K562 (cell line): ENCODE data around the gene UBXN1. TPM values are rescaled to one million over a fixed set of nuclear protein-coding genes. Genes with fewer than 3 reads are reported as not detected.

Source experiments
- ATF4 ChIP-seq: fragments of 450-650 bp; formaldehyde crosslinking; IDR thresholded peaks from 2 replicates; pipeline ENCODE4 v1.4.0; 2022; ENCODE audit warnings: mild to moderate bottlenecking, moderate library complexity
- CBX1 ChIP-seq: sonication (generic); IDR thresholded peaks from 2 replicates; pipeline ENCODE4 v1.6.1; 2016; ENCODE audit warnings: antibody characterized with exemption, low read depth, mild to moderate bottlenecking
- CXXC5 ChIP-seq: fragments of 250-450 bp; sonication (Bioruptor Pico); IDR thresholded peaks from 2 replicates; pipeline ENCODE4 v1.8.0; 2022; ENCODE audit warnings: inconsistent platforms, mild to moderate bottlenecking, moderate library complexity
- DLX4 ChIP-seq: fragments of 250-450 bp; sonication (Bioruptor Pico); IDR thresholded peaks from 2 replicates; pipeline ENCODE4 v1.6.1; 2021; ENCODE audit warnings: mild to moderate bottlenecking
- FOXK1 ChIP-seq: sonication (generic); formaldehyde crosslinking; IDR thresholded peaks from 2 replicates; pipeline ENCODE4 v1.8.0; 2022; ENCODE audit warnings: missing genetic modification reagents, mild to moderate bottlenecking, borderline replicate concordance
- FOXP4 ChIP-seq: sonication (generic); formaldehyde crosslinking; IDR thresholded peaks from 2 replicates; pipeline ENCODE4 v1.8.0; 2022; ENCODE audit warnings: mild to moderate bottlenecking, missing genetic modification reagents, borderline replicate concordance
- NFXL1 ChIP-seq: fragments of 450-650 bp; formaldehyde crosslinking; IDR thresholded peaks from 2 replicates; pipeline ENCODE4 v1.4.0; 2021; ENCODE audit warnings: mild to moderate bottlenecking
- RBBP5 ChIP-seq: fragments of 200-600 bp; sonication (generic); IDR thresholded peaks from 2 replicates; pipeline ENCODE4 v1.6.1; 2012; ENCODE audit warnings: borderline replicate concordance, mild to moderate bottlenecking, low read length, control low read depth, inconsistent platforms; ENCODE audit not compliant: insufficient read depth, poor library complexity, severe bottlenecking
- SIN3B ChIP-seq: fragments of 450-650 bp; IDR thresholded peaks from 2 replicates; pipeline ENCODE4 v1.6.1; 2017; ENCODE audit warnings: low read depth, mild to moderate bottlenecking, moderate library complexity
- TCFL5 ChIP-seq: fragments of 250-450 bp; sonication (Bioruptor Pico); conservative IDR thresholded peaks from 2 replicates; pipeline ENCODE4 v1.6.1; 2021; ENCODE audit warnings: mild to moderate bottlenecking, moderate library complexity, matching md5 sums
- THRAP3 ChIP-seq: fragments of 450-650 bp; IDR thresholded peaks from 2 replicates; pipeline ENCODE4 v1.6.1; 2016; ENCODE audit warnings: mild to moderate bottlenecking, inconsistent platforms, borderline replicate concordance
- YY1 ChIP-seq, 3 experiments: IDR thresholded peaks; 2 replicates each; pipeline ENCODE4 v1.6.1; 2011; ENCODE audit warnings: low read length in 2 of 3, mild to moderate bottlenecking in 2 of 3, moderate library complexity in 2 of 3, borderline replicate concordance in 1 of 3, control low read depth in 1 of 3, low read depth in 1 of 3; ENCODE audit not compliant: insufficient read depth in 3 of 3, insufficient replicate concordance in 2 of 3, control insufficient read depth in 1 of 3, insufficient read length in 1 of 3; ENCODE audit errors: extremely low read depth in 1 of 3
- ZNF407 ChIP-seq: fragments of 450-650 bp; IDR thresholded peaks from 2 replicates; pipeline ENCODE4 v1.6.1; 2016; ENCODE audit warnings: low read depth
- ZNF778 ChIP-seq: fragments of 450-650 bp; formaldehyde crosslinking; IDR thresholded peaks from 2 replicates; pipeline ENCODE4 v1.4.0; 2020; ENCODE audit warnings: mild to moderate bottlenecking, moderate library complexity
- polyA plus RNA-seq, 8 experiments: library from polyadenylated mRNA; depleted of rRNA in 4 of 8; stranded (reverse) in 5 of 8; unstranded in 3 of 8; fragments of >200 nt; fragmentation: Nextera tagmentation in 2 of 8; fragmentation: Illumina TruSeq in 1 of 8; extraction: Ambion mirVana in 2 of 8; extraction: Trizol in 1 of 8; gene quantifications; 2 replicates each; pipeline versions ENCODE4 v1.2.1 to v1.2.3, GENCODE V29; 2011 to 2014; ENCODE audit warnings: inconsistent platforms in 1 of 8, missing spikeins in 1 of 8
- total RNA-seq, 7 experiments: library from RNA; depleted of rRNA in 6 of 7; stranded (reverse); fragments of >200 nt in 6 of 7; fragmentation: Illumina TruSeq in 2 of 7; extraction: Trizol in 2 of 7; gene quantifications; 2 replicates each; pipeline versions ENCODE4 v1.2.1 to v1.2.3, GENCODE V29; 2011 to 2021; ENCODE audit warnings: low replicate concordance in 1 of 7

UBXN1 gene
- total and polyA plus RNA-seq, 9 of the 15 experiments (the other 6 are each of a cell fraction or from before 2014, with no cell fraction given), result 4.8 to 263 (median 99.7) TPM

- TF ChIP-seq YY1 (IDR thresholded peaks at IDR 0.05; ENCODE audit: borderline replicate concordance in 1 of 3, control insufficient read depth in 1 of 3, extremely low read depth in 1 of 3, insufficient read depth in 3 of 3, insufficient read length in 1 of 3, insufficient replicate concordance in 2 of 3, low read depth in 1 of 3, low read length in 2 of 3) (peak in 2 of 3 experiments; percentile 7 to 44), FOXK1 (CRISPR knock-in tag) (0 out of 2 replicates have a peak, but pooled peaks have one; percentile 39), ATF4 (CRISPR knock-in tag) (peak; percentile 84), DLX4 (CRISPR knock-in tag) (0 out of 2 replicates have a peak, but pooled peaks have one; percentile 30), NFXL1 (CRISPR knock-in tag) (peak; percentile 56; the same call in 1 of the 2 replicates), RBBP5 (peak; percentile 67), CBX1 (peak; percentile 97), CXXC5 (peak; percentile 60), ZNF778 (CRISPR knock-in tag) (no peak), THRAP3 (peak; percentile 60; the same call in 1 of the 2 replicates), SIN3B (0 out of 2 replicates have a peak, but pooled peaks have one; percentile 5), ZNF407 (peak; percentile 63), TCFL5 (CRISPR knock-in tag) (no peak), FOXP4 (CRISPR knock-in tag) (peak; percentile 8; the same call in 1 of the 2 replicates)
These were observed 13.7 kb downstream of the UBXN1 start, which contains the start of the genes C11orf98 and CSKMT (continued) for GRCh38 chr11:62665075-62665598.
